HPDE6-E6E7 (cell line): ENCODE data around the gene BAG1.

Experiments used
- DNase-seq: peaks from one replicate; pipeline ENCODE4 v3.0.0; 2011; ENCODE audit warnings: missing footprints; ENCODE audit errors: extremely low spot score

Gene BAG1

GRCh38 chr9:33264473-33265177 lies at the start of gene BAG1, which contains the start of gene CHMP5:
TSS of gene BAG1 (minus strand) at chr9:33264708.
TSS of gene CHMP5 (plus strand) at chr9:33265049. CDS start at chr9:33265079, 30 bp downstream.
- DNase-seq, result peak; percentile 98

- DNase-seq, result no peak
These were observed 47.4 kb upstream of the BAG1 start for GRCh38 chr9:33311953-33312352.

- no peak for DNase-seq
These were observed 46.2 kb upstream of the BAG1 start for GRCh38 chr9:33310748-33311147.

- DNase-seq, result no peak
These were observed 45.4 kb upstream of the BAG1 start for GRCh38 chr9:33309903-33310302.

- no peak for DNase-seq
These were observed 42.6 kb upstream of the BAG1 start for GRCh38 chr9:33307067-33307466.

GRCh38 chr9:33306037-33306436 lies 41.5 kb upstream of the BAG1 start:
- DNase-seq, result no peak

- DNase-seq, result no peak
These were observed 39.9 kb upstream of the BAG1 start for GRCh38 chr9:33304362-33304761.

GRCh38 chr9:33300546-33300945 lies 36.0 kb upstream of the BAG1 start:
- DNase-seq, result no peak

- no peak for DNase-seq
These were observed 32.9 kb upstream of the BAG1 start for GRCh38 chr9:33297432-33297831.

GRCh38 chr9:33295571-33295970 lies 31.1 kb upstream of the BAG1 start:
- DNase-seq, result no peak

GRCh38 chr9:33294670-33295432 lies 30.3 kb upstream of the BAG1 start:
- no peak for DNase-seq

GRCh38 chr9:33293782-33294181 lies 29.3 kb upstream of the BAG1 start:
- no peak for DNase-seq

GRCh38 chr9:33291901-33292300 lies 27.4 kb upstream of the BAG1 start:
- DNase-seq, result no peak

GRCh38 chr9:33291031-33291397 lies 26.5 kb upstream of the BAG1 start:
- DNase-seq, result no peak

GRCh38 chr9:33290247-33291030 lies 25.9 kb upstream of the BAG1 start, which contains the start of gene NFX1:
TSS of gene NFX1 (plus strand) at chr9:33290516. CDS start at chr9:33290573, 57 bp downstream.
- DNase-seq, result peak; percentile 93

GRCh38 chr9:33289936-33290246 lies 25.4 kb upstream of the BAG1 start:
- DNase-seq, result no peak

GRCh38 chr9:33289496-33289895 lies 25.0 kb upstream of the BAG1 start:
- no peak for DNase-seq

GRCh38 chr9:33288828-33289483 lies 24.4 kb upstream of the BAG1 start:
- no peak for DNase-seq

GRCh38 chr9:33288235-33288634 lies 23.7 kb upstream of the BAG1 start:
- DNase-seq, result no peak

GRCh38 chr9:33287087-33287490 lies 22.6 kb upstream of the BAG1 start:
- DNase-seq, result peak; percentile 75

- DNase-seq, result no peak
These were observed 21.0 kb upstream of the BAG1 start for GRCh38 chr9:33285502-33285901.

GRCh38 chr9:33277484-33277883 lies 13.0 kb upstream of the BAG1 start:
- no peak for DNase-seq
